Measurements from ENCODE around the gene PLA2G2C.

The PLA2G2C gene

DNA sequence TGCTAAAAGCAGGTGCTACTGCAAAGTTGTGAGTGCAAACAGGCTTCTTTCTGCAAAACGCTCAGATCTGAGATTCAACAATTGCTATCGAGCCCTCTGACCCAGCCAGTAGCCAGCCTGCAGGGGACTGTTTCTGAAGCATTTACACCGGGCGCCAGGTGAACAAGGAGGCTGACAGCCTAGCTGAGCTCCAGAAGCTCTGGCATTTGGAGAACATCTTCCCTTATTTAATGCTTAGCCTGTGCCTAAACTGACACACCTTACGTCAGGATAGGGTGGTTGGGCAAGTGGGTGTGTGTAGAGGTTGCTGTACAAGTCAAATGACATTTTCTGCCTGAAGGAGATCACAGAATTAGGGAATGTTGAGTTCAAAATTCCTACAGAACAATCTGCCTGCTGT lies 15.8 kb upstream of the PLA2G2C start:
- no peak for FAIRE-seq

DNA sequence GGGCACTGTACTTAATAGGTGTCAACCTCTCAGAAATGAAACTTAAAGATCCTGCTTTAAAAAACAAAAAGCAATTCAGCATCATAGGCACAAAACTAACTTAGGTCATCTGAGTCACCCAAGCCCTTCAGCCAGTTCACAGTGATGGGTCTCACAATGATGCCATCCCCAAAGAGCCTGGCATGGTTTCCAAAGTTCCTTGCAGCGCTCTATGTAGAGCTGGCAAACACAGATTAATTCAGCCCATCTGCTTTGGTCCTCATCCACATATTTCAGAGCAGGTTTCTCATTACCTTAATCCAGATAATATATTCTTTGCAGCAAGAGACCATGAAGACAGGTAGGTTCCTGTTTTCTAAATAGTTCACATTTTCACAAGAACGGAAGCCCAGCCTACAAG lies 14.6 kb upstream of the PLA2G2C start:
- no peak for FAIRE-seq

DNA sequence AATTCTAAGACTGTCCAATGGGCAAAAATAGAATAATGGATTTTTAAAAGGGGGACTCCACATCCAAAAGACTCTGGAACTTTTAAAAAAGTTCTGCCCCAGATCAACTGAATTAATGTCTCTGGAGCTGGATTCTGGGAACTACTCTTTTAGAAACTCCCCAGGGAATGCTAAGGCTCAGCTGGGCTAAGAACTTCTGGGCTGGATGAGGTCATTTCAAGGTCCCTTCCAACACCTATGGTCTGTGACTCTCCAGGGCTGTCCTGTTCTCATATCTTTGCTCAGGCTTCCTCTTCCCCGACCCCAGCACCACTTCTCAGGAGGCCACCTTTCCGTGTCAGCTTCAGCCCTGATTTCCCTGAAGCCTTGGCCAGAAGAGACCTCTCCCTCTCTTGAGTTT lies 13.5 kb upstream of the PLA2G2C start:
- no peak for FAIRE-seq

DNA sequence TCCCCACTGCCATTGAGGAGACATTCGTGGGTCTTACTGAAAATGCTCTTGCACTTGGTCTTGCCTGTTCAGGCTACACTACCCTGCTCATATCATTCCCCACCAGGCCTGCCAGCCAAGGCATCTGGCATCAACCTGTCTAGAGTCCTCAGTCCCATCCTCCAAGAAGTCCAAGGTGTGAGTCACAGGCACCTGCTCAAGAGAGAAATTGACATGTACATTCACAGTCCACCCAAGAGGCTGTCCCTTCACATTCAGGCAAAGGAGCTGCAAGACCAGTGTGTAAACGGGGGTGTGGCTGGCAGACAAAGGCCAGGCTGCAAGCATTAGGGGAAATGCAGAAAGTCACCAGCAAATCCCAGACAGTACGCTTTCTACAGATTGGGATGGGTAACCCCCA lies 13.1 kb upstream of the PLA2G2C start:
- FAIRE-seq = no peak

DNA sequence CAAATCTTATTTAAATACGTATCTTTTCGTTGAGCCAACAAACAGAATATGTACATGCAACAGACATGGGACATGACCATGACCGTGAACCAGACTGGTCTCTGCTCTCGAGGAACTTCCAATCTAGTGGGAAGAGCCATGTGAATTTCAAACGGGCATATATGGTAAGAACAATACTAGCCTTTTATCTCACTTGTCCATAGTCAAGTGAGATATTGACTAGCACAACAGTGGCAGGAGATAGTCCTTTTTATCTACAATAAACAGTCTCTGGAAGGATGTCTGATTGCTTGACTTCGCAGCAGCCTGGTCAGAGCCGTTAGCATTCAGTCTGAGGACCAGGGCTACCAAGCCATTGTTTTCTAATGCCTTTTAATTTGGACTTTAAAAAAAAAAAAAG lies 12.6 kb upstream of the PLA2G2C start:
- FAIRE-seq = no peak

DNA sequence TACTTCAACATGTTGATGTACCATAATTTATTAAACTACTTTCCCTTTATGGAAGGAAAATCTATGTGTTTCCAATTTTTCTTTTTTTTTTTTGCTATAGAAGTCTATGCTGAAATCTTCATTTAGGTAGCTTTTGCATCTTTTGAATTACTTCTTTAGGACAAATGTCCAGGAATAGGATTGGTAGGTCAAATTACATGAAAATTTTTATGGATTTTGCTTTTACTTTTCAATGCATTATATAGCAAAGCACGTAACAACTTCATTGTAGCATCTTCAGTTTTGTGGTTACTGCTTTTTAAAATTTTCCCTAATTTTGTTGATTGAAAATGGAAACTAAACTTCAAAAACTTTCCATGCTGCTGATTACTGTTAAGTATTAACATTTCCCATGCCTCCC lies 12.0 kb upstream of the PLA2G2C start:
- FAIRE-seq = no peak

DNA sequence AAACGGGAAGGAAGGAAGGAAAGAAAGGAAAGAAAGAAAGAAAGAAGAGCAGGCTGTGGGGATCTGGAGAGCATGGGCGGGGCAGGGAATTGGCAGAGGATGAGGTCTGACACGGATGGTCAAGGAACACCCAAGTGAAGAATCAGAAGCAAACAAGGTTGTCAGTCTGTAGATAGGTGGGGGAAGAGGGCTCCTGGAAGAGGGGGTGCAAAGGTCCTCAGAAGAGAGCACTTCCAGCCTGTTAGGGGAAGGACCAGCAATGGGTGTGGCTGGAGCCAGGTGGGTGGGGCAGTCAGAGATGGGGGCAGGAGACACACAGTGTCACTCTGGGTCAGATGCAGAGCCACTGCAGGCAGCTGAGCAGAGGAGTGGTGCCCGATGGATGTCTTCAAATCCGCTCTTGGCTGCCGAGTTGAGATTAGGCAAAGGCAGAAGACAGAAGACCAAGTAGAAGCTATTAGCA lies 11.0 kb upstream of the PLA2G2C start:
- FAIRE-seq = no peak

DNA sequence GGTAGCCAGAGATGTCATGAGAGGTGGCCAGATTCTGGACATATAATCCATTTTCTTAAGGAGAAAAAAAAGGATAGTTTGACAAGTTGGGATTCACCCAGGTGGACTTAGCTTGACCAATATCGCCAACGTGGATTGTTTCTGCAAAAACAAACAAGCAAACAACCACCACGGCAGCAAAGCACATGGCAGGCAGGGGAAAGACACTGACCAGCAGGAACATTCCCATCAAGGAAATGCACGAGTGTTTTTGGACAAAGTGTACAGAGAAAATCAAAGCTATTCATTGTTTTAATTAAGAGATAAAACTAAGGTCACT lies 9.1 kb upstream of the PLA2G2C start:
- FAIRE-seq = no peak

DNA sequence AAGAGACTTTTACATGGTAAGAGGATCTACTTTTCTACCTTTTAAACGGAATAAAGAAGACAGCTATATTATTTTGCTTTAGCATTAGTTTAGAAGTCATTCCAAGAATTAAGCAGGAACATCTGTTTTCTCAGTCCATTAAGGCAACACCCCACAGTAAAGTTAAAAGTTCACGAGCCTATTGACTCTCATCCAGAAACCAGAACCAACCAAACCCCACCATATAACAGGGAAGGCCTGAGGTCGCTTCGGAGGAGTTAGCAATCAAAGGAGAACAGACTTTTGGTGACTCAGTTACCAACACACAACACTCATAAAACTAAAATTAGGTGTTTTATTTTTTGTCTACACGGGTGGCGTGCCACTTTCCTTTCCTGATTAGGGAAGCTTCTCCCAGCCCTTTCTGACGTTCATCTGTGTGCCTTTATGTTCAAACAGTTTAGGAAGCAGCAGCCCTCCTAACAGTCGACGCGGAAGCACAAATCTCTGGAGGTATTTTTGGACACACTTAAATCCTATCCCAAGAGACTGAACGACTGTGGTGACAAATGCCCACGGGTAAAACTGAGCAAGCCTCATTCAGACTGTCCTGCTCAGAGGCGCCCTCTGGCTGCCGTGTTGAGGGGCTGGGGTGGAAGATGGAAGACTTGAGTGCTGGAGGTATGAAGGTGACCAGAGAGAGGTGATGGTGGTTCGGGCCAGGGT lies 8.6 kb upstream of the PLA2G2C start:
- FAIRE-seq = no peak

DNA sequence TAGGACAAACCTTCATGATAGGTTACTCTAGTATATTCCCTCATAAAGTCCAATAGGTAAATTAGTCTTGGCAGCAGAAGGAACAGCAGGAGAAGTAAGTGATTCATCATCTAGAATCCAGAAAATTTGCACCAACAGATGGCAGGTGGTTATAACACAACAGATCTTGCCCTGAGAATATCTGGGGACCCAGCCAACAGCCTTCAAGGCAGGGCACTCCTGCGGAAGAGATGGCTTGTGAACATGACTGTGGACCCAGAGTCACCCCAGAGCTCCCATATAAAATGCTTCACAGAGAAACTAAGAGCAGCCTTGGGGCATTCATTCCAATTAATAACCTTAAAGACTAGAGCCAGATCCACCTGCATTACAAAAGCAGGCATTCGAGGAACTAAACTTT lies 7.9 kb upstream of the PLA2G2C start:
- FAIRE-seq = no peak

DNA sequence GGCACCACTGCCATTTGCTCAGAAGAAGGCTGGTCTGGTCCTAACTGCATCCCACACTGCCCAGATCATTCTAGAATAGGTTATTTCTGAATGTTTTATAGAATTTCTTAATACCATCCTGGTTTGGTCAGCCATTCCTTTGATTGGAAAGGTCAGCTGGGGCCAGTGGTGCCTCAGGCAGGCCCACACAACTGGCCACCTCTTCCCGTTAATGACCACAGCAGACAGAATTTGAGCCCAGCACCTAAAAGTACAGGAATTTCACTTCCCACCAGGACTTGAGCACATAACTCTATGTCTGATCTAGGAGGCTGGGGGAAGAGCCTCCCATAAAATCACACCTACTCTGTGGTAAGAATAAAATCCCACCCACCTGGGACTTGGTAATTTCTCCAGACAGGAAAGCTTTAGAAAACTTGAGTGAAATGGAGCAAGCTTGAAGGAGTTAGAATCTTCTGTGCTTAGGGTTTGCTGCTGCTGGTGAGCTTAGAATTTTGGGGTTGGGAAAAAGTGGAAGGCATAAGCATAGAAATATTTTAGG lies 6.6 kb upstream of the PLA2G2C start:
- FAIRE-seq = no peak

DNA sequence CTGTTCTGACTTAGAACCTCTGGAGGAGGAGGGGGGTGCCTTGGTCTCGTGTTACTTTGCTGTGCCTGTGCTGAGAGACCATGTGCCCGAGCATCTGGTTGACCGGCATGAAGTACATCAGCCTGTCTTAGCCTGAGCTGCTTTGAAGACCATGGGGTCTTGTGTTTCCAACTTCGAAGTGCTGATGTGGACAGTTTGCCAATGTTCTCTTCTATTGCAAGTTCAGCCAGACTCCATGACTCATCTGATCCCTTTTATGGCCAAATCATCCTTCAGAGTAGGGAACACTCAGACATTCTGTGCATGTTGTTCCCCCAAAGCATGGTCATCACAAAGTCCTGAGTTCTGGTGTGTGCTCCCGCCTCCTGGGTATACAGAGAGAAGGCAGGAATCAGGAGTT lies 6.0 kb upstream of the PLA2G2C start:
- no peak for FAIRE-seq

DNA sequence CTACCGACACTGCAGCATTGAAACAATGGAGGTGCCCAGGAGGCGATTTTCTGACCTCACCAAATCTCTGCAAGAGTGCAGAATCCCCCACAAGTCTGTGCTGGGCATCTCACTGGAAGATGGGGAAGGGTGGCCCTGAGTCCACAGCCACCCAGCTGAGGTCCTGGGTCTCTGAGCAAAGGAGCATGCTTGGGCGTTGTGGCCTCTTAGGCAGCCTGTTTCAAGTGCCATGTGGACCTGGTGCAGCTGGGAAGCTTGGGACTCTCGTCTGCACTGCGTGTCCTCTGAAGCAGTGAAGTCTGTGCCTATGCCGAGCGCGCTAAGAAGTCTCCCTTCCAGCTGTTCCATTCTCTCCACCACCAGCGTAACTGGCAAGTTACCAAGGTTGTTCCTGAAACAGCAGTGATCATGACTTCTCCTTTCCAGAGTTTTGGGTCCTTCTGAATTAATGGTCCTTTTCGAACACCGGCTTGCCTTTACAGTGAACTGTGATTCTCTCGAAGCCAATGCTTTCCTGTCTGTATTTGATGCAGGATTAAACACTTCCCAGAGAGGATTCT lies 5.0 kb upstream of the PLA2G2C start:
- FAIRE-seq = no peak

DNA sequence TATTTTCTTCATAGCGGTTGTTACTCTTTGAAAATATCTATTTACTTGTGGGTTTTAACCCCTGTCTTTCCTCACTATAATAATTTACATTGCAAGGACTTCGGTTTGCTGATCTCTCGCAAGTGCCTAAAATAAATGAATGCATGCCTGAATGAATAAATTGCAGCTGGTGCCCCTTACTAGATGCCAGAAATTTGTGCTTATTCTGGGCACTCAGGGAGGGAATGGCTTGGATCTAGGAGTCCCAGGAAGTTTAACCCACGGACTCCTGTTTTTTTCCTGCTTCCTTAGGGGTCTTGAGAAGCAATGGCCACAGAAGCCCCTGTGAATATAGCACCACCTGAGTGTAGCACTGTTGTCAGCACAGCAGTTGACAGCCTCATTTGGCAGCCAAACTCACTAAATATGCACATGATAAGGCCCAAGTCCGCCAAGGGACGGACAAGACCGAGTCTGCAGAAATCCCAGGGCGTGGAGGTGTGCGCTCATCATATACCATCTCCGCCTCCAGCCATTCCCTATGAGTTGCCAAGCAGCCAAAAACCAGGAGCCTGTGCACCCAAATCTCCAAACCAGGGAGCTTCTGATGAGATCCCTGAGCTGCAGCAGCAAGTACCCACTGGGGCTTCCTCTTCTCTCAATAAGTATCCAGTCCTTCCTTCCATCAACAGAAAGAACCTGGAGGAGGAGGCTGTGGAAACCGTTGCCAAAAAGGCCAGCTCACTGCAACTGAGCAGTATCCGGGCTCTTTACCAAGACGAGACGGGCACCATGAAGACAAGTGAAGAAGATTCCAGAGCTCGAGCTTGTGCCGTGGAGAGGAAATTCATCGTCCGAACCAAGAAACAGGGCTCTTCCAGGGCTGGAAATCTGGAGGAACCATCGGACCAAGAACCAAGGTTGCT lies 4.2 kb upstream of the PLA2G2C start:
- no peak for FAIRE-seq

DNA sequence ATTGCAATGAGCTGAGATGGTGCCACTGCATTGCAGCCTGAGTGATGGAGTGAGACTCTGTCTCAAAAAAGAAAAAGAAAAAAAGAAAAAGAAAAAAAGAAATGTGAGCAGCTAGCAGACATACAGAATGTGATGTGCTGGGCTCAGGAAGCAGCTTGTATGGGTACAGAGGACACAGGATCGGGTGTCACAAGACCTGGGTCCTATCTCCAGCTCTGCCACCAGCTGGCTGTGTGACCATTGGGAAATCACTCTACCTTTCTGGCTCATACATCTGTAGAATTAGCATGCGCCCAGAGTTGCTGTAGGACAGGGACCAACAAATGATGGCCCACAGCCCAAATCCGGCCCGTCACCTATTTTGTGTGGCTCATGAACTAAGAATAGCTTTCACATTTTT lies 3.3 kb upstream of the PLA2G2C start:
- FAIRE-seq = no peak

DNA sequence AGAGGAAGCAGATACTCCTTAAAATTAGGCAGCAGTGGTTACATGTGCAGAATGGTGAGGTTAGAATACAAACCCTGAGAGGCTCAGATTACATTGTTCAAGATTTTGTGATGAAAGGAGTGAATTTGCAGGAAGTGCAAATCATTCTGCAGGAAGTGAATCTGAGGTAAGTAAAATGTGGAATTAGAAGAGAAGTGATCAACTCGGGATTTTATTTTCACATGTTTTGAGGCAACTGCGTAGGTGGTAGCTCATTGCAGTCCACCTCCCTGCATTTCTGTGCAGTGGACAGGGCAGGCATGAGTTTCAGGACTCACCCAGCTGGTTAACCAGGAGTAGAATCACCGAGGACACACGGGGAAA lies 2.1 kb upstream of the PLA2G2C start:
- FAIRE-seq = no peak

DNA sequence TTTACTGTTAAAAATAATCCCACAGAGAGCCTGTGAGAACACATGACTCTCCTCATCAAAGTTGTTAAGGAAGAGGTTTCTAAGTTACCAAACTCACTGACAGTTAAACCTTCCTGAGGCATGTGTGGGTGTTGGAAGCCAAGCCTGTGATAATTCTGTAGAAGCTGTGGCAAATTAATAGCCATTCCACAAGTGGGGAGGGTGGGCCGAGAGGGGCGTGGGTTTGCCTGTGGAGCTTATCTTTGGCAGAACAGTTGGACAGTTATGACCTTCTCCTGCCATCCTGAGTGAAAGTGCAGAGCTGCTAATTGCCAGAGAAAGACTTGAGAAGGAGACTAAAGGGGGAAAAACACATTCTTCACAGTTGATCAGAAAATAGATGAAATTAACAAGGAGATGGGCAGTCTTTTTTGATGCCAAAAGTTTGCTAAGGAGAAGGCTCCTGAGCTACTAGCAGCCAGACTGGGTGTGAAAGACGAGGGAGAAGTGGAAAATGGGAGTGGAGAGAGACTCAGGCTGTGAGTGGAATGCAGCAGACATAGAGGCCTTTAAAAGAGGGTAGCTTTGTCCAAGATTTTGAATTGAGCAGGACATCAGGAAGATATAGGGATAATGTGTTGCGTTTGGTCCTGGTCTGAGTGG lies 1.6 kb upstream of the PLA2G2C start:
- no peak for FAIRE-seq

DNA sequence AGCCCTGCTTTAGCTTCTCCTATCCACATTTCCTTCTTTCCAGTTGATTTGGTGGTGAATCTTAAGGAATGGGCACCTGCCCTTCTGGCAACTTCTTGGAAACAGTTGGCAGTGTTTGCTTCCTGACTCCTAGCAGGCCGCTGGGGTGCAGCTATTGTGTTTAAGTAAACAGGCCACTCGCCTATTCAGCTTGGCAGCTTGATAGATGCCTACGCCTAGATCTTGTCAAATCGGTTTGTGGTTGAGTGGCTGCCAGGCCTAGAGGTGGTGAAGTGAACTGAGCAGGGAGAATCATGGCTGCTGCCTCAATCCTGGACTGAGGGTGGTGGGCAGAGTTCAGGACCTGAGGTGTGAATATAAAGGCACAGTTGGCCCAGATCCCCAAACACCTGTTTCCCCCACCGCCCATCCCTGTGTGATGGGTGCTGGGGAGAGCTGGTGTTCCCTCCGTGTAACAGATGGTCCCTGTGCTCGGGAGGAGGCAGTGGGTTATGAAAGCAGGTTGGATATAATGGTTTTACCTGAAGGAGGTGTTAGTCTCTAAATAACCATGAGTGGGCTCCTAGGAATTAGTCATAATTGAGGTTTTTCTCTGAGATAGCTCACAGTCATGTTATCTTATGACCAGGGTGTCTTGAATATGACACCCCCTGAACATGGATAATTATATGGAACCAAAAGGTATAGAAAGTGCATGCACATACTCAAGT lies 940 bp upstream of the PLA2G2C start:
- FAIRE-seq = no peak

DNA sequence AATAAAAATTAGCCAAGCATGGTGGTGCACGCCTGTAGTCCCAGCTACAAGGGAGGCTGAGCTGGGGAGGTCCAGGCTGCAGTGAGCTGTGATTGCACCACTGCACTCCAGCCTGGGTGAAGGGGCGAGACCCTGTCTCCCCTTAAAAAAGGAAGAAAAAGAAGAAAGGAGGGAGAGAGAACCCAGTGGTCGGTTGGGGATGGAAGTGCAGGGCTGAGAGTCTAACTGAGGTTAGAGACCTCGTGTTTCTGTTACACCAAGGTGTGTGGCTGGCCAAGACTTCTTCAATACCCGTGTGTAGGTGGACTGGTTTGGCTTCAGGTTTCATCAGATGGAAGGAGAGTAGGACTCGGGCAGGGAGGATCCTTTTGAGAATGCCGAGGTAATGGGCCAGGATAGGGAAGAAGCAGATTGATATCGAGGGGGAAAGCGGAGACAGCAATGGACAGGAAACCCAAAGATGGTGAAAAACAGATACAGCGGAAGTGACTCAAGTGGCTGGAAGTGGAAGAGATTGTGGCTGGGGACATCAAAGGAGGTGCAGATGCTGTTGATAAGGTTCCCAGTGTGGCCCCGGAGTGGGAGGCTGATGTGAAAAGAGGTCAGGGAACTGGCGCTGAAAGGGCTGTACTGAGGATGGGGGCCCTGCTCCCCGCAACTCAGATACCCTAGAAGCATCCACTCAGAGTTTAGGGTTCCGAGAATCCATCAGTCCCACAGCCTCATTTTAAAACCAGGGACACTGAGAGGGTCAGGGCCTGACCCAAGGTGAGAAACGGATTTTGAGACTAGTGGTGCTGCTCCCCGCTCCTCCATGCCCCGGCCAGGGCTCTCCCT lies 1.1 kb downstream of the PLA2G2C start:
- no peak for FAIRE-seq

DNA sequence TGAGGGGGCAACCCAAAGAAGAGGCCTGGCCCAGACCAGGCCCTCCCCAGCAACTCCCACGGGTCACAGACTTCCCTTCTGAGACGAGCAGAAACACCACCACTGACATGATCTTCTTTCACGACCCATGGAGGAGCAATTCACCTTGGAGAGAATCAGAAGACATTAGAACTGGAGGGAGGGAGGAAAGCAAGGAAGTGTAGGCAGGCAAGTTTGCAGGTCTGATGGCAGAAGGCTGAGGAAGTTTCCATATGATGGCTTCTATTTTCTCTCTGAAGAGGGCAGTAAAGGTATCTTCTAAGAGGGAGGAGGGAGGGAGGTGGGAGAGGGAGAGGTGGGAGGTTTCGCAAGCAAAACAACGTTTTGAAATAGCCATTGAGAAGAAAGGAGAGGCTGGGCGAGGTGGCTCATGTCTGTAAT lies 1.8 kb downstream of the PLA2G2C start:
- no peak for FAIRE-seq

DNA sequence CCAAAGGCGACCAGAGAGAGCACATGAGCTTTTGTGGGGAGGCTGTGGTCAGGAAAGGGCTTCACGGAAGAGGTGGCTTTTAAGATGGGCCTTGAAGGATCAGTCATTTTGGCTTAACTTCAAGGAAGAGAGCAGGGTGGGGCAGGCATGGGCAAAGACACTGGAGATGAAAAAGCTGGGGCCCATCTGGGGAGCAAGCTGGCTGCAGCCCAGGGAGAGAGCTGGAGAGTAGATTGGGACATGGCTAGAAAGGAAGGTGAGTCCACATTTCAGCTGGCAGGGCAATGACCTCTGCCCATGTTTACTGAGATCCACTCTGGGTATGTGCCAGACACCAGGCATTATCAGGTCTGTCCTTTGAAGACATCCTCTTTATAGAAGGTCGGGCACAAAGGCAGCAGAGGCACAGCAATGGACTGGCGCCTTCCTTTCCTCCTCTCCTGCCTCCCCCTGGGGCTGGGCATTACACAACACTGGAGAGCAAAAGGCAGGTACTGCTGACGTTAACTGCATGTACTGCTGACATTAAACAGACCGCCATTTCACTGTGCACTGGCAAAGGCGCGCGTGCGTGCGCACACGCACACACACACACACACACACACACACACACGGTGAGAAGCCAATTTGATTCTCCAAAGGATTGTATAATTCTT lies 2.6 kb downstream of the PLA2G2C start:
- no peak for FAIRE-seq
